Type B pancreatic cell (in vitro differentiated cells): ENCODE measurements around the gene ZC2HC1B. TPM values are rescaled to one million over a fixed set of nuclear protein-coding genes. Genes with fewer than 3 reads are reported as not detected.

Experiments
- DNase-seq: peaks from one replicate; pipeline ENCODE4 v3.0.0; 2021; ENCODE audit warnings: mixed read lengths; ENCODE audit not compliant: unreplicated experiment; ENCODE audit errors: extremely low spot score
- H3K27ac Mint-ChIP-seq: 2 replicates; pipeline ENCODE4 v1.8.0; 2021; ENCODE audit warnings: mild to moderate bottlenecking, mixed read lengths
- H3K27me3 Mint-ChIP-seq: 2 replicates; pipeline ENCODE4 v1.8.0; 2021; ENCODE audit warnings: mixed read lengths
- H3K36me3 Mint-ChIP-seq: 2 replicates; pipeline ENCODE4 v1.8.0; 2021; ENCODE audit warnings: mixed read lengths
- H3K4me1 Mint-ChIP-seq: one replicate; pipeline ENCODE4 v1.8.0; 2021; ENCODE audit warnings: mixed read lengths; ENCODE audit not compliant: unreplicated experiment
- H3K4me3 Mint-ChIP-seq: 2 replicates; pipeline ENCODE4 v1.8.0; 2021; ENCODE audit warnings: mild to moderate bottlenecking, mixed read lengths
- H3K9me3 Mint-ChIP-seq: 2 replicates; pipeline ENCODE4 v1.8.0; 2021; ENCODE audit warnings: mixed read lengths
- total RNA-seq: library from RNA; stranded (reverse); gene quantifications from 2 replicates; pipeline ENCODE4 v1.2.1, GENCODE V29; 2021; ENCODE audit warnings: low replicate concordance
- TF ChIP-seq, protein P1 (sequence below): fragments of 200-600 bp; sonication (generic); conservative IDR thresholded peaks from 2 replicates; pipeline ENCODE4 v1.5.0; 2021; ENCODE audit warnings: antibody characterized with exemption, mild to moderate bottlenecking

The ZC2HC1B gene
- total RNA-seq, 1 donor from 2014 or later = 0.34 TPM

DNA sequence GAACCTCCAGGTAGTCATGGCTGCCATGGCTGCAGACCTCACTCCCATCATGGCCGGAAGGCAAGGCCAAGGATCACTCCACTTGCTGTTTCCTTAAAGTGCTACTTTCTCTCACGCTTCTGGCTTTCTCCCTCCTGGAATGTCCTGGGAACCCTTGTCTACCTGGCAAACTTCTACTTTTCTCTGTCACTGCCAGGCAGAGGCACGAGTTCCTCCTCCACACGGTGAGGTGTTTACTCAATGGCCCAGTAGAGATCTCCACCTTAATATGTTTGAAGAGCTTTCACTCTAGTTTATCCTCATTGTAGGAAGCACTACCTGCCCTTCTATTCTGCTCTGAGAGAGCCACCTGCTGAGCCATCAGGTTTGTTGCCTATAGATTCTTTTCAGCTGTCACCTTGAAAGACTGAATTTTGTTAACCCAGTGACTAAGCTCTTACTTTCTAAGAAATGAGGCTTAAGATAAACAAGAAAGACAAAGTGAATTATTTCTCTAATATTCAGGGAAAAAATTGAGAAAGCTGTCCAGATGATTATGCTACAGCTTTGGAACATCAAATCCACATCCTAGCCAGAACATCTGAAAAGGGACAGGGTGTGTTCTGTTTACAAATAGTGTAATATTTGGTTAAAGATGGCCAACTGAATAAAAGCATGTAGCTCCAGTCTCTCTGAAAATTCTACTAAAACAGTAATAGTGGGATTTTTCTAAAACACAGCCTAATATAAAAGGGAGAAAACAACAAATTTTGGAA lies 88.8 kb downstream of the ZC2HC1B start:
- Mint-ChIP-seq H3K4me1 (peaks cover 8% of the 10 kb centered on the region), H3K27ac (peak overlapping the region; percentile 29), H3K4me3 (no peak overlapping the region), H3K27me3 (peaks cover 3% of the 10 kb centered on the region), H3K36me3 (peaks cover 30% of the 10 kb centered on the region), H3K9me3 (no peaks in the 10 kb centered on the region)
- TF ChIP-seq, protein P1, sequence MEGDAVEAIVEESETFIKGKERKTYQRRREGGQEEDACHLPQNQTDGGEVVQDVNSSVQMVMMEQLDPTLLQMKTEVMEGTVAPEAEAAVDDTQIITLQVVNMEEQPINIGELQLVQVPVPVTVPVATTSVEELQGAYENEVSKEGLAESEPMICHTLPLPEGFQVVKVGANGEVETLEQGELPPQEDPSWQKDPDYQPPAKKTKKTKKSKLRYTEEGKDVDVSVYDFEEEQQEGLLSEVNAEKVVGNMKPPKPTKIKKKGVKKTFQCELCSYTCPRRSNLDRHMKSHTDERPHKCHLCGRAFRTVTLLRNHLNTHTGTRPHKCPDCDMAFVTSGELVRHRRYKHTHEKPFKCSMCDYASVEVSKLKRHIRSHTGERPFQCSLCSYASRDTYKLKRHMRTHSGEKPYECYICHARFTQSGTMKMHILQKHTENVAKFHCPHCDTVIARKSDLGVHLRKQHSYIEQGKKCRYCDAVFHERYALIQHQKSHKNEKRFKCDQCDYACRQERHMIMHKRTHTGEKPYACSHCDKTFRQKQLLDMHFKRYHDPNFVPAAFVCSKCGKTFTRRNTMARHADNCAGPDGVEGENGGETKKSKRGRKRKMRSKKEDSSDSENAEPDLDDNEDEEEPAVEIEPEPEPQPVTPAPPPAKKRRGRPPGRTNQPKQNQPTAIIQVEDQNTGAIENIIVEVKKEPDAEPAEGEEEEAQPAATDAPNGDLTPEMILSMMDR = no peak
- no peak for DNase-seq

DNA sequence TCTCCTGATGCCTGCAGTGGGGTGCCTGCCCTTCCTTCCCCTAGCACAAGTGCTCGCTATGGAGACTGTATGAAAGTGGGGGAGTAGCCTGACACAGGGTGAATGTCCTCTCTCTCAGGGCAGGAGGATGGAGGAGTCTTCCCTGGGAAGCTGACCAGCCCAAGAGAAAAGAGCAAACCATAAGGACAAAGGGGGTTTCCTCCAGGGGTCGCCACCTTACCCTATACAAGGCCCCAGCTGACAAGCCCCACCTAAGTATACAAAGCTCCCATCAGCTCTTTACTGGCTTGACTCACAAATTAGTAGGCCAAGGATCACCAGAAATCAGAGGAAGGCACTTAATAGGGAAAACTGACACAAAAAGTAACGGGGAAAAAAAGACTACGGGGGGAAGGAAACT lies 89.6 kb downstream of the ZC2HC1B start:
- Mint-ChIP-seq H3K4me1 (peaks cover 13% of the 10 kb centered on the region), H3K4me3 (no peak overlapping the region), H3K9me3 (no peaks in the 10 kb centered on the region), H3K27me3 (peaks cover 3% of the 10 kb centered on the region), H3K36me3 (peaks cover 25% of the 10 kb centered on the region), H3K27ac (no peak overlapping the region)
- DNase-seq = no peak
- TF ChIP-seq, protein P1 = no peak

DNA sequence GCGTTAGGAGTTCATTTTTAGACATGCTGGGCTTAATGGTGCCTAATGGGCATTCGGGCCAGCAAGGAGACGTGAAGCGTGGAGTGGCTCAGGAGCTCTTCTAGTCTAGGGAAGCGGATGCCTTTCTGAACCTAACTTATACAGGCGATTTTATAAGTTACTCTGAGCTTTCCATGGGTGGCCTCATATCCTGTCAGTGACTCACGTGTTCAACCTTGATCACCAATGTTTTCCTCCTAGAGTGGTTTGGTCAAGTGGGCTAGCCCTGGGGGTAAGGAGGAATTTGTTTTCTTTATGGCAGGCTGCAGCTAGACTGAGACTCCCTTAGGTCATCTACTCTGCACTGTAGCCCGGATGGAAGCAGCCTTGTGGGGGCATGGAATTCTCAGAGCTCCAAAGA lies 91.7 kb downstream of the ZC2HC1B start:
- H3K36me3 Mint-ChIP-seq = peaks cover 15% of the 10 kb centered on the region
- TF ChIP-seq, protein P1 = no peak
- H3K4me3 Mint-ChIP-seq = no peak overlapping the region
- no peaks in the 10 kb centered on the region for H3K9me3 Mint-ChIP-seq
- no peak overlapping the region for H3K27ac Mint-ChIP-seq
- DNase-seq = no peak
- peaks cover 31% of the 10 kb centered on the region for H3K4me1 Mint-ChIP-seq
- H3K27me3 Mint-ChIP-seq = peaks cover 3% of the 10 kb centered on the region

DNA sequence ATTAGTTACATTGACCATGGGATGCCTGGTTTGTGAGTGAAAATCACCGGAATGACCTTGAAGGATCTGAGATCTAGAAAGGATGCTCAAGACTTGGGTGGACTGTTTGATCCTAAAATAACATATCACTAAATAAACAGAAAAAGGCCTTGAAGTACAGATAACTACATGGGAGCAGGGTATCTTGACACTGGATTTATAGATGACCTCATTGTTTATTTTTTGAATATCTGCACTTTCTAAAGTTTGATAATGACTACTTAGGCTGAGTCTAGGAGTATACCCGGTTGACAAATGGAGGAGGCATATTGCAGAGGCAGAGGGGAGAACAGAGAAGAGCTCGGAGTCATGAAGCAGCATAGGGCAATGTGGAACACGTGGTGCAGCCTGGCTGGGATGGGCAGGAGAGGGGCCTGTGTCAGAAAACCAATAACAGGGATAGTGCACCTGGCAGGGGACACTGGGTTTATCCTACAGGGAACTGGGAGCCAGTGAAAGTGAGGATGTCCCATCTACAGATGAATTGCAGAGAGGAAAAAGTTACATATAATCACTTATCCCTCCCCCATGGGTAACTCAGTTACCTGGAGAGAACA lies 93.5 kb downstream of the ZC2HC1B start:
- H3K27me3 Mint-ChIP-seq = peaks cover 3% of the 10 kb centered on the region
- no peaks in the 10 kb centered on the region for H3K9me3 Mint-ChIP-seq
- H3K4me1 Mint-ChIP-seq = peaks cover 45% of the 10 kb centered on the region
- H3K27ac Mint-ChIP-seq = no peak overlapping the region
- TF ChIP-seq, protein P1 = no peak
- H3K36me3 Mint-ChIP-seq = peaks cover 9% of the 10 kb centered on the region
- H3K4me3 Mint-ChIP-seq = no peak overlapping the region
- no peak for DNase-seq

DNA sequence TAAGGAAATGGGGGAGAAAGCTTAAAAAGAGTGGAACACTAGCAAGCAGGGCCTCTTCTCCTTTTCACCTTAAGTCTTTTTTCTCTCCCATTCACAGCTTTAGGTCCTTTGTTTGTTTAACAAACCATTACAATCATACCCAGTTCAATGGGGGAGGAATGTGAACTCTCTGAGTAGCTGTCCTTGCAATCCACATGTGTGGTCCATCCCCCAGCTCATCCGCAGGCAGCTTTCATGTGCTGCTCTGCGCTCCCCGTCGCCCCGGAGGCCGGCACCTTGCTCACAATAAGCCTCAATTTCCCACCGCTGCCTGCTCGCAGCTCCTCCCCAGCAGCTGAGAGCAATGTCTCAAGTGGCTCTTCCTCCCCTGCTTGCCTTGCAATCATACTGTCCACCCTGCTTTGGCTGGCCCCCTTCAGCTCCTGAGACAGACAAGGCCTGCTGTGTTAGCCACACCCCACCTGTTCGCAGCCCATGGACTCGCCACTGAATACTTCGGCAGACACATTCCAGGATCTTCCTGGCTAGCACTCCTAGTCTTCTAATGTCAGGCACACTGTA lies 94.6 kb downstream of the ZC2HC1B start:
- H3K4me3 Mint-ChIP-seq = peak overlapping the region; percentile 70
- TF ChIP-seq, protein P1 = no peak
- no peaks in the 10 kb centered on the region for H3K9me3 Mint-ChIP-seq
- H3K4me1 Mint-ChIP-seq = peaks cover 56% of the 10 kb centered on the region
- DNase-seq = no peak
- peaks cover 9% of the 10 kb centered on the region for H3K36me3 Mint-ChIP-seq
- peak overlapping the region; percentile 71 for H3K27ac Mint-ChIP-seq
- H3K27me3 Mint-ChIP-seq = peaks cover 3% of the 10 kb centered on the region
